HG02884 (cell line): Measurements from ENCODE around the gene SEC24D.
"Not testable (repeated sequence)": the region's sequence is repeated elsewhere in the genome, so short reads cannot be mapped to it uniquely, and the experiment has no call there.

ENCODE experiments used
- ATAC-seq: cut with Tn5 transposase; IDR thresholded peaks from one replicate; pipeline ENCODE4 v1.9.1; 2021; ENCODE audit warnings: mild to moderate bottlenecking, moderate library complexity; ENCODE audit not compliant: unreplicated experiment

Gene SEC24D, protein sequence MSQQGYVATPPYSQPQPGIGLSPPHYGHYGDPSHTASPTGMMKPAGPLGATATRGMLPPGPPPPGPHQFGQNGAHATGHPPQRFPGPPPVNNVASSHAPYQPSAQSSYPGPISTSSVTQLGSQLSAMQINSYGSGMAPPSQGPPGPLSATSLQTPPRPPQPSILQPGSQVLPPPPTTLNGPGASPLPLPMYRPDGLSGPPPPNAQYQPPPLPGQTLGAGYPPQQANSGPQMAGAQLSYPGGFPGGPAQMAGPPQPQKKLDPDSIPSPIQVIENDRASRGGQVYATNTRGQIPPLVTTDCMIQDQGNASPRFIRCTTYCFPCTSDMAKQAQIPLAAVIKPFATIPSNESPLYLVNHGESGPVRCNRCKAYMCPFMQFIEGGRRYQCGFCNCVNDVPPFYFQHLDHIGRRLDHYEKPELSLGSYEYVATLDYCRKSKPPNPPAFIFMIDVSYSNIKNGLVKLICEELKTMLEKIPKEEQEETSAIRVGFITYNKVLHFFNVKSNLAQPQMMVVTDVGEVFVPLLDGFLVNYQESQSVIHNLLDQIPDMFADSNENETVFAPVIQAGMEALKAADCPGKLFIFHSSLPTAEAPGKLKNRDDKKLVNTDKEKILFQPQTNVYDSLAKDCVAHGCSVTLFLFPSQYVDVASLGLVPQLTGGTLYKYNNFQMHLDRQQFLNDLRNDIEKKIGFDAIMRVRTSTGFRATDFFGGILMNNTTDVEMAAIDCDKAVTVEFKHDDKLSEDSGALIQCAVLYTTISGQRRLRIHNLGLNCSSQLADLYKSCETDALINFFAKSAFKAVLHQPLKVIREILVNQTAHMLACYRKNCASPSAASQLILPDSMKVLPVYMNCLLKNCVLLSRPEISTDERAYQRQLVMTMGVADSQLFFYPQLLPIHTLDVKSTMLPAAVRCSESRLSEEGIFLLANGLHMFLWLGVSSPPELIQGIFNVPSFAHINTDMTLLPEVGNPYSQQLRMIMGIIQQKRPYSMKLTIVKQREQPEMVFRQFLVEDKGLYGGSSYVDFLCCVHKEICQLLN

DNA sequence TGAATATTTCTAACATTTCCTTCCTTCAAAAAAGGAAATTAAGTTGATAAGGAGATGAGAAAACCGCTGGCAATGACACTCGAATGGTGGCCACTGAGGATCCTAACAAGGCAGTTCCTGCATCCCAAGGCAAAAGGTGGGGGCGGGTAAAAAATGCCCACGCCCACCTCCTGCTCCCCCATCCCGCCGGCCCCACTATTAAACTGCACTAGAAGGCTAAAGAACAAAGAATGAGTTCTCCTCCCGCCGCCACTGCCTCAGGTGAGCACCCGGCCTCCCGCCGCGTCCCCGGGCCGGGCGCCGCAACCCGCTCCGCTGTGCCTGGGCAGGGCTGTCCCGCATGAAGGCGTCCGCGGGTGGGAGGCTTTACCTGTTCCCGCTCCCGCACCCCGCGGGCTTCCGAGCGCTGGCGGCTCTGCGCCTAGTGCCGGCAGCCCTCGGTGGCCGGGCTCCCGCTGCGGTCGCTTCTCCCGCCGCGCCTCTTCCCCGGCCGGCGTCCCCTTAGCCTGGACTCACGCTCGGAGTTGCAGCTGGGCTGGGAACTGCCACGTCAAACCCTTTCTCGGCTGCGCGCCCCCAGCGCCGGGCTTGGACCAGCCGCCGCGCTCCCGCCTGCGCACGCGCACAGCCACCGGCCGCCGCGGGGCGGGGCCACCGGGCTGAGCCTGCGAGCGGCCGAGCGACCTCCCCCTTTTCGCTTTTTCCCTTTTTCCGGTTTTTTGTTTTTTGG is at the start of gene SEC24D:
Gene SEC24D, minus strand, starts transcription at position 556 of the 730 bp plus-strand sequence. CDS start 2,430 bp downstream, outside the sequence.
- ATAC-seq: peak; percentile 57

DNA sequence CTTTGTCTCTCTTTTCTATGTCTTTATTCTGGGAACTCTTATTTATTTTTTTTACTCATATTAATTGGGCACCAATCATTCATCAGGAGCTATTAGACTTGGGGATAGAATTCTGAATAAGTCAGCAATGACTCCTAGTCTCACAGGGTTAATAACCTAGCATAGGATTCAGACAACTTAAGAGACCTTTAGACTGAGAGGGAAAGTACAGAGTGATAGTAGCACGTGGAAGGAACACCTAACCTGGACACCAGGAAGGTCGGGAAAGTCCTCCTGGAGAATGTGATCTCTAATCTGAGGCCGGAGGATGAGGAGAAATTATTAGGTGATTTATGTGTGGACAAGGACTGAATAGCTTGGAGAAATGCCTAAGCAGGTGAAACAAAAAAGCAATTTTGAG is 48.8 kb upstream of the SEC24D start:
- ATAC-seq: no peak

- ATAC-seq: no peak
Measured at GRCh38 chr4:118883861-118884260, 47.9 kb upstream of the SEC24D start.

- ATAC-seq: no peak
Measured at GRCh38 chr4:118881512-118882146, 45.7 kb upstream of the SEC24D start.

DNA sequence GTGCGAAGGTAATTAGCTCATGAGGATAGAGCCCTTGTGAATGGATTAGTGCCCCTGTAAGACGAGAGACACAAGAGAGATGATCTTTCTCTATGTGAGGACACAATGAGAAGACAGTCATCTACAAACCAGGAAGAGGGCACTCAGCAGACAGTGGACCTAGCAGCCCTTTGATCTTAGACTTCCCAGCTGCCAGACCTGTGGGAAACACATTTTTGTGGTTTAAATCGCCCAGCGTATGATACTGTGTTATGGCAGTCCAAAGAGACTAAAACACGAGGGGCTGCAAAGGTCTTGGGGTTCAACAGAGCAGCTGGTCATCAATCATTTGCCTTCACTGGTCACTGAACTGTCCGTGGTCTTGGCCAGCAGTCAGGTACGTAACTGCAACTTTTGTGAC is 43.5 kb upstream of the SEC24D start:
- ATAC-seq: no peak

DNA sequence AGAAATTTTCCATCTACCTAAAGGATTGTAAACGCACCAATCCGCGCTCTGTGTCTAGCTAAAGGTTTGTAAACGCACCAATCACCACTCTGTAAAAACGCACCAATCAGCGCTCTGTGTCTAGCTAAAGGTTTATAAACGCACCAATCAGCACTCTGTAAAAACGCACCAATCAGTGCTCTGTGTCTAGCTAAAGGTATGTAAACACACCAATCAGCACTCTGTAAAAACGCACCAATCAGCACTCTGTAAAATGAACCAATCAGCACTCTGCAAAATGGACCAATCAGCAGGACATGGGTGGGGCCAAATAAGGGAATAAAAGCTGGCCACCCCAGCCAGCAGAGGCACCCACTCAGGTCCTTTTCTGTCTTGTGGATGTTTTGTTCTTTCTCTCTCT is 42.6 kb upstream of the SEC24D start:
- ATAC-seq: not testable (repeated sequence)

DNA sequence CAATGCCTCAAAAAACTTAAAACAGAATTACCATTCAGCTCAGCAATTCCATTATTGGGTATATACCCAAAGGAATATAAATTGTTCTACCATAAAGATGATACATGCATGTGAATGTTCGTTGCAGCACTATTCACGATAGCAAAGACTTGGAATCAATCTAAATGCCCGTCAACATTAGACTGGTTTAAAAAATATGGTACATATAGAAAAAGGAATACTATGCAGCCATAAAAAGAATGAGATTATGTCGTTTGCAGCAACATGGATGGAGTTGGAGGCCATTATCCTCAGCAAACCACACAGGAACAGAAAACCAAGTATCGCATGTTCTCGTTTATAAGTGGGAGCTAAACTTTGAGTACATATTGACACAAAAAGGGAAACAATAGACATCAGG is 41.9 kb upstream of the SEC24D start:
- no peak for ATAC-seq

- no peak for ATAC-seq
Measured at GRCh38 chr4:118872181-118872580, 36.3 kb upstream of the SEC24D start.

DNA sequence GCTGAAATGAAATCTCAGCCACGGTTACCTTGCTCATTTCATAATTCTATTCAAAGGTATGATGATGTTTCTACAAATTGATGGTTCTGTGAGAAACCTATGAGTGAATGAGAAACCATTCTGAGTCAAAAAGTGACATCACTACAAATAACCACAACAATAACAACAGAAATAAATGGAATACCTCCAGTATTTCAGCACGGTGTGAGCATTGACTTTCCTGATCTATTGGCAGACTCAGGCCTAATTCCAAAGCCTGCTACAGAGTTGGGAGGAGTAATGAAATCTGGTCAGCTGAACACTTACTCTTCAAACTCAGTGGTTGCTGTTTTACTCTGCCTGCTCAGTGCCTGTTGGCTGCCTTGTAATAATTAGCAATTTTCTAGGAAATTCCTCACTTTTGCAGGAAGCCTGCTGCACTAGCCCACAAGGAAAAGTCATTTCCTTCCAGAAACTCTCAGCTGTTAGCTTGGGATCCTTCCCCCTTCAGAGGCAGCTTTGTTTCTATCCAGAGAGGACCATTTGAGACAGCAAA is 33.9 kb upstream of the SEC24D start:
- ATAC-seq: no peak

- ATAC-seq: no peak
Measured at GRCh38 chr4:118867311-118868067, 31.6 kb upstream of the SEC24D start.

DNA sequence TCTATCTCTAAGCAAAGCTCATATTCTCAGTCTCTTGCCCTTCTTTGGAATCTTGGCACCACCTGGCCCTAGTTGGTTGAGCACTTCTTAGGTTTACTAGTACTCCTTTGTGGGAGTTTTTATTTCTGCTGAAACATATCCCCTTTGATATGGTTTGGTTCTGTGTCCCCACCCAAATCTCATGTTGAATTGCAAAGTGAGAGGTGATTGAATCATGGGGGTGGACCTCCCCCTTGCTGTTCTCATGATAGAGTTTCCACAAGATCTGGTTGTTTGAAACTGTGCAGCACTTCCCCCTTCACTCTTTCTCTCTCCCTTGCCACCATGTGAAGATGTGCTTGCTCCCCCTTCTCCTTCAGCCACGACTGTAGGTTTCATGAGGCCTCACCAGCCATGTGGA is 30.5 kb upstream of the SEC24D start:
- no peak for ATAC-seq

- ATAC-seq: peak; percentile 77
Measured at GRCh38 chr4:118865091-118865708, 29.3 kb upstream of the SEC24D start.

GRCh38 chr4:118858779-118859178 is 22.9 kb upstream of the SEC24D start:
- ATAC-seq: no peak

DNA sequence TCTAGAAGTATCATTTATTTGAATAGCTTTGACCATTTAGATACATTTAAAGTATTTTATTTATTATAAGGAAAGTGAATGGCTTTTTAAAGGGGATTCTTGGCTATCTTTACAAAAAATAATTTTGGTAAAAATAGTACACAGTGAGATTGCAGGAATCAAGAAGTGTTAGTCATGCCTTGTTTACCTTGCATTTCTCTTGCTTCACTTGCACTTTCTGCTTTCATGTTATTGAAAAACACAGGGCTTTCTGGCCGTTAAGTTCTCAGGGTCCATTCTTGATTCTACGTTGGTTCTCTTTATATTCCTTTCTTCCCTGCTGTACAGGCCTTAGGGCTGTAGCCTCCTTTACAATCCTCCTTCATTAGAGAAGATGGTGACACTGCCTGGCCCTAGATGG is 21.8 kb upstream of the SEC24D start:
- no peak for ATAC-seq

DNA sequence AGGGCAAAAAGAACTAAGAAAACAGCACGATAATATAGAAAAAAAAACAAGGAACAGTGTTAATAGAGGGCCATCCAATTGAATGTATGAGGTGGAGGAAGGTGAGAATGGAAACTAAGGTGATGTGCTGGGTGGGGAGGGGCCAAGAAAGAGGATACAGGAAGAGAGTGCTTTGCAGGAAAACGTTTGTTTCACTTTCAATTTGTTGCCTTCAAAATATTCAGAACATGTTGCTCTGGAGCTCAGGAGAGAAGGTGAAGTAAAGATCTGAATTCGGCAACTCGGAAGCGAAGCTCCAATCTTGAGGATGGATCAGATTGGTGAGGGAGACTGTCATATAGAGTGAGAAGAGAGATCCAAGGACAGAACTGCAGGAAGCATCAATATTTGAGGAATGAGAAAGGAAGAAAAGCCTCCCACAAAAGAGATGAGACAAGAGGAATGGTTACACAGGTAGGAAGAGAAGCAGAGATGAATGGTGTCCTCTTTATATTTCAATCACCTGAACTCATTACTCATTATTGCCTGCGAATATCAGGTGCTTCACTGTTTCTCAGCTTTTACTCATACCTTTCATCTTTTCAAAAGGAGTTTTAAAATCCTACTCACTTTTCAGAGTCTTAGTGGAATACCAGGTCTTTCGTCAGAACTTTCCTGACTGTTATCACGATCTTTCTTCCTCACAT is 14.7 kb upstream of the SEC24D start:
- peak; percentile 86 for ATAC-seq

DNA sequence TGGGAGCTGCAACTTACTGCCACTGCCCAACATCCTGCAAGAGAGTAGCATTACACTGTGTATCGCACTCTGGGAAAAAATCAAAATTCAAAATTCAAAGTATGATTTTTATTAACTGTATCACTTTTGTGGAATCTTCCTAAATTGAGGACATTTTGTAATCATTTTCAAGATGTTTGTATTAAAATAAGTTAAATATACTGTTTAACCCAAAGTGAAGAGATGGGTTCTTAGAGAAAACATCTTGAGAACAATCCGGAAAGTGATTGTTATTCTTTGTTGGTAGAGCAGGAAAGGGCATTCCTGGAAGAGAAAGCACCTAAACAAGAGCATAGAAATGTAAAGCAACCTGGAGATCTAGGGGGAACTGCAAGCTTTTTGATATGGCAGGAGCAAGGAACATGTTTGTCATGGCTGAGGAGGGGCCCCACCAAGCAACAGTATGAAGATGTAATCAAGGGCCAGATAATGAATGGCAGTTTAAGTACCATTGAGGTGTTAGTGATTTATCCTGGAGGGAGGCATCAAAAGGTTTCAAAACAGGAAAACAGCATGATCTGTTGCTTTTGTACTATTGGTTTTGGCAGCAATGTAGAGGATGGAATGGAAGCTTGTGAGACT is 14.1 kb upstream of the SEC24D start:
- no peak for ATAC-seq

DNA sequence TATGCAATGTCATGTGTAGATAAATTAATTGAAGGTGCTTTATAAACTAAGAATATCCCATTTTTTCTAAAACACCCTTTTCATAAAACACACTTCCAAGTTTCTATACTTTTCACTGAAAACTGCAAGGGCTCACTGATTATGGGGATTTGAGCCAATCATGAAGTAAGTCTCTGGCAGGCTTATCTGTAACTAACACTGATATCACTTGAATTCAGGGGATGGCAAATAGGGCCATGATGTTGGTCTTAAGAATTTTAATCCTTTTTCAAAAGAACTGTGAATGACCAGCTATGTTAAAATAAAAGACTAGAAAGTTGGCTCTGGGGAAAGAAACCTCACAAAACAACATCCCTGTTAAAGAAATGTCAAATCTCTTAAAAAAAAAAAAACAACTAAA is 13.0 kb upstream of the SEC24D start:
- ATAC-seq: no peak

GRCh38 chr4:118848242-118848641 is 12.3 kb upstream of the SEC24D start:
- no peak for ATAC-seq
